ENCODE data around the gene MGAT5.

GRCh38 chr2:134406736-134407135, 152.9 kb downstream of the MGAT5 start:
- no peak for TF ChIP-seq CTCF (IDR thresholded peaks at IDR 0.05)
- no peak for TF ChIP-seq EZH2phosphoT487 (IDR thresholded peaks at IDR 0.05)
